Kidney (tissue), 14 donors: ENCODE results near the gene NABP2. TPM values are rescaled to one million over a fixed set of nuclear protein-coding genes. Genes with fewer than 3 reads are reported as not detected.

Experiments
- DNase-seq, 5 donors: peaks; one replicate each; pipeline ENCODE4 v3.0.0-alpha.2; 2013 to 2020
- FAIRE-seq: peaks from 2 replicates; lab custom pipeline; 2012; peaks lifted over from hg19 to GRCh38; lab: Jason Lieb, UNC
- H3K27ac ChIP-seq, 2 donors: one replicate each; pipeline ENCODE4 v1.7.0; 2013; ENCODE audit warnings: low read depth in 2 of 2, low read length in 2 of 2, inconsistent platforms in 1 of 2
- H3K27me3 ChIP-seq: one replicate; pipeline ENCODE4 v1.7.1; 2013; ENCODE audit warnings: low read length, inconsistent platforms; ENCODE audit not compliant: control insufficient read depth, insufficient read depth
- H3K36me3 ChIP-seq, 3 donors: one replicate each; pipeline versions ENCODE4 v1.7.0 to v1.7.1; 2013; ENCODE audit warnings: low read length in 3 of 3, control low read depth in 1 of 3, inconsistent platforms in 1 of 3; ENCODE audit not compliant: insufficient read depth in 3 of 3, control insufficient read depth in 2 of 3
- H3K4me1 ChIP-seq, 3 donors: one replicate each; pipeline versions ENCODE4 v1.7.0 to v1.7.1; 2013; ENCODE audit warnings: low read length in 3 of 3, inconsistent platforms in 1 of 3, low read depth in 1 of 3; ENCODE audit not compliant: control insufficient read depth in 2 of 3, insufficient read depth in 2 of 3
- H3K4me3 ChIP-seq, 3 donors: one replicate each; pipeline versions ENCODE4 v1.7.0 to v1.8.1; 2013; ENCODE audit warnings: low read length in 3 of 3, control low read depth in 1 of 3, inconsistent platforms in 1 of 3
- H3K9ac ChIP-seq, 3 donors: one replicate each; pipeline versions ENCODE4 v1.7.0 to v1.7.1; 2013; ENCODE audit warnings: low read length in 3 of 3, control low read depth in 1 of 3, inconsistent platforms in 1 of 3
- H3K9me3 ChIP-seq, 3 donors: one replicate each; pipeline versions ENCODE4 v1.7.0 to v1.7.1; 2013; ENCODE audit warnings: low read length in 3 of 3, control low read depth in 1 of 3, inconsistent platforms in 1 of 3; ENCODE audit not compliant: control insufficient read depth in 2 of 3, insufficient read depth in 1 of 3
- CTCF ChIP-seq: IDR thresholded peaks from 3 replicates; pipeline ENCODE4 v1.5.1; 2012; ENCODE audit warnings: mild to moderate bottlenecking, moderate library complexity, borderline replicate concordance; ENCODE audit not compliant: insufficient read depth; ENCODE audit errors: extremely low read depth
- intact Hi-C: fragments of 100-400 bp; cut with DNase I; formaldehyde crosslinking; loops from one replicate; pipeline ENCODE4 v1.11.1; 2022
- polyA plus RNA-seq: library from polyadenylated mRNA; stranded (reverse); fragments of 350-450 nt; fragmentation: Illumina TruSeq; extraction: RNeasy Lipid Tissue Mini Kit (QIAGEN cat#74804); gene quantifications from one replicate; pipeline ENCODE4 v1.2.3, GENCODE V29; 2014; ENCODE audit warnings: low read depth, low replicate concordance; ENCODE audit not compliant: insufficient read depth
- total RNA-seq: library from RNA; stranded (reverse); fragmentation: NEBNext Ultra II Directional; extraction: Animal tissue kit (Norgen Biotek cat#: 25700); gene quantifications from one replicate; pipeline ENCODE4 v1.2.1, GENCODE V29; 2021
- donor health status: control.
- donor health status: control.
- donor health status: control.
- donor health status: control.
- donor health status: control.
- donor health status: DM: yes; HTN: yes; CAD: no.
- donor health status: Normal renal cell carcinoma (clear cell type).

NABP2 gene
- total and polyA plus RNA-seq, 2 donors from 2014 or later: 31.0 to 42.3 TPM

DNA sequence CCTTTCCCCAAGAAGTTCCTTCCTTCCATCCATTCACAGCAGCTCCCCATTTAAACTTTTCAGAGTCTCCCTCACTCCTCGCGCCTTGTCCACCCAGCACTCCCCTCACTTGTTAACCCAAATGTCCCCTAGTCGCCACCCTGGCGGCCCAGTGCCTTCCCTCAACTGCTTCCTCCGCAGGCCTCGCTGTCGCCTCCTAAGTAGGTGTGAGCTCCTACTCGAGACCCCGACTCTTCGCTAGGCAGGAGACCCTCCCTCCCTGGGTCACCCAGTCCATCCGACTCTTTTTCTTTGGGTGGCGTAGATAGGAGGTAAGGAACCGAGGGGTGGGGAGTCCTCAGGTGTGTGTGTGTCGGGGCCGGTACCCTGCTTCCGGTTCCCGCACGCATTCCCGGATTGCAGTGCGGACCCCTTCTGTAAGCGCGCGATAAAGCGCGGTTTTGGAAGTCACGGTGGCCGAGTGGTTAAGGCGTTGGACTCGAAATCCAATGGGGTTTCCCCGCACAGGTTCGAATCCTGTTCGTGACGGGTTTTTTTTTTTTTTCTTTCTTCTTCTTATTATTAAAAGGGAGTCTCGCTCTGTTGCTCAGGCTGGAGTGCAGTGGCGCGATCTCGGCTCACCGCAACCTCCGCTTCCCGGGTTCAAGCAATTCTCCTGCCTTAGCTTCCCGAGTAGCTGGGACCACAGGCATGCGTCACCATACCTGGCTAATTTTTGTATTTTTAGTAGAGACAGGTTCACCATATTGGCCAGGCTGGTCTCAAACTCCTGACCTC lies 34.0 kb upstream of the NABP2 start:
- peaks cover 0 to 6% (median 2%) of the 10 kb centered on the region in 3 donors for H3K36me3 ChIP-seq
- peak overlapping the region; percentile 73 to 95 (median 89) for H3K4me3 ChIP-seq
- H3K9ac ChIP-seq: peak overlapping the region; percentile 87 to 95 (median 87)
- peak overlapping the region; percentile 93 to 99 for H3K27ac ChIP-seq
- FAIRE-seq (no peak), DNase-seq (peak; percentile 93 to 97 (median 97))
- no peaks in the 10 kb centered on the region for H3K9me3 ChIP-seq
- intact Hi-C loops: loop anchor here (10.0 kb wide), 1 partner anchor 65 kb away; the partner anchor contains the start of gene ESYT1
- TF ChIP-seq CTCF: no peak
- H3K27me3 ChIP-seq: no peaks in the 10 kb centered on the region
- peaks cover 0 to 19% (median 10%) of the 10 kb centered on the region in 3 donors for H3K4me1 ChIP-seq

GRCh38 chr12:56190695-56191155 lies 33.4 kb upstream of the NABP2 start:
- Histone ChIP-seq H3K36me3 (peaks cover 0 to 4% (median under 1%) of the 10 kb centered on the region in 3 donors), H3K27me3 (no peaks in the 10 kb centered on the region), H3K4me1 (peaks cover 0 to 19% (median 10%) of the 10 kb centered on the region in 3 donors), H3K4me3 (peak overlapping the region; percentile 73 to 95 (median 89)), H3K9me3 (no peaks in the 10 kb centered on the region), H3K27ac (peak overlapping the region in 1 of 2 donors; percentile 99), H3K9ac (peak overlapping the region; percentile 48 to 95 (median 87))
- TF ChIP-seq CTCF: no peak
- intact Hi-C loops: no loop called here
- FAIRE-seq: no peak
- peak in 3 of 5 donors; percentile 25 to 48 (median 45) for DNase-seq

DNA sequence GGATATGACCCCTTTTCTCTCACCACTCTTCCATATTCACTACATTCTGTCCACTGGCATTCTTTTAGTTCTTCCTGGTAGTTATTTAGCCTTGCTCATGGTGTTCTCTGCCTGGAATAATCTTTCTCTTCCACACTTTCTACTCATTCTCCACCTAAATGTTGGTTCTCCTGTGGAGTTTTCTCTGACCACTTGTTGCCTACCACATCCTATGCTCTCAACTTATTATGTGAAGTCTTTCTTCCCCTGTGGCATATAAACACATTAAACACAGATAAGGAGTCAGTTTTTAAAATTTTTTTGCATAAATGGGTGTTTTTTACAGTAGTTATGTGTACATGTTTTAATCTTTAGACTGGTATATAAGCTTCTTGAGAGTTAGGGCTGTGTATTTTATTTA lies 31.6 kb upstream of the NABP2 start:
- no peaks in the 10 kb centered on the region for H3K27me3 ChIP-seq
- TF ChIP-seq CTCF: no peak
- no peaks in the 10 kb centered on the region for H3K36me3 ChIP-seq
- intact Hi-C loops: no loop called here
- H3K27ac ChIP-seq: no peak overlapping the region
- H3K9me3 ChIP-seq: no peaks in the 10 kb centered on the region
- no peak for DNase-seq
- H3K4me1 ChIP-seq: peaks cover 0 to 16% (median 9%) of the 10 kb centered on the region in 3 donors
- no peak for FAIRE-seq
- H3K9ac ChIP-seq: no peak overlapping the region
- no peak overlapping the region for H3K4me3 ChIP-seq
